SJCRH30 (cell line): ENCODE data around the gene APBA3. TPM values are rescaled to one million over a fixed set of nuclear protein-coding genes. Genes with fewer than 3 reads are reported as not detected.

Experiments
- DNase-seq, 2 experiments: peaks; one replicate each; pipeline ENCODE4 v3.0.0-alpha.2; 2015 to 2020
- H3K27ac ChIP-seq: fragments of 250-450 bp; sonication (Bioruptor Pico); 2 replicates; pipeline ENCODE4 v1.5.1; 2020; ENCODE audit warnings: mild to moderate bottlenecking, moderate library complexity
- H3K27me3 ChIP-seq: fragments of 250-450 bp; sonication (Bioruptor Pico); 2 replicates; pipeline ENCODE4 v1.5.1; 2020; ENCODE audit warnings: mild to moderate bottlenecking, moderate library complexity
- H3K36me3 ChIP-seq: fragments of 250-450 bp; sonication (Bioruptor Pico); 2 replicates; pipeline ENCODE4 v1.5.1; 2020; ENCODE audit warnings: mild to moderate bottlenecking, moderate library complexity
- H3K4me1 ChIP-seq: fragments of 250-450 bp; sonication (Bioruptor Pico); 2 replicates; pipeline ENCODE4 v1.5.1; 2020; ENCODE audit warnings: mild to moderate bottlenecking, moderate library complexity
- H3K4me3 ChIP-seq: fragments of 250-450 bp; sonication (Bioruptor Pico); 2 replicates; pipeline ENCODE4 v1.5.1; 2020; ENCODE audit warnings: mild to moderate bottlenecking, moderate library complexity
- H3K9me3 ChIP-seq: fragments of 250-450 bp; sonication (Bioruptor Pico); replicated peaks from 2 replicates; pipeline ENCODE4 v1.5.1; 2020; ENCODE audit warnings: mild to moderate bottlenecking, moderate library complexity
- total RNA-seq: library from RNA; depleted of rRNA; stranded (reverse); fragments of >200 nt; shearing (Covaris generic); gene quantifications from 2 replicates; pipeline ENCODE4 v1.2.3, GENCODE V29; 2014

The APBA3 gene
- total RNA-seq, 1 experiment from 2014 or later = 15.0 TPM

GRCh38 chr19:3781603-3782002, 20.1 kb upstream of the APBA3 start:
- H3K4me3 ChIP-seq = no peak overlapping the region
- no peaks in the 10 kb centered on the region for H3K4me1 ChIP-seq
- no peaks in the 10 kb centered on the region for H3K36me3 ChIP-seq
- H3K9me3 ChIP-seq = no peaks in the 10 kb centered on the region; the same call in 1 of the 2 replicates
- no peaks in the 10 kb centered on the region for H3K27me3 ChIP-seq
- no peak for DNase-seq
- H3K27ac ChIP-seq = no peak overlapping the region

GRCh38 chr19:3780786-3781304, 19.4 kb upstream of the APBA3 start:
- no peaks in the 10 kb centered on the region for H3K27me3 ChIP-seq
- no peaks in the 10 kb centered on the region for H3K36me3 ChIP-seq
- H3K9me3 ChIP-seq = no peaks in the 10 kb centered on the region; the same call in 1 of the 2 replicates
- no peak for DNase-seq
- H3K4me3 ChIP-seq = no peak overlapping the region
- no peaks in the 10 kb centered on the region for H3K4me1 ChIP-seq
- no peak overlapping the region for H3K27ac ChIP-seq

- no peaks in the 10 kb centered on the region; the same call in 1 of the 2 replicates for H3K9me3 ChIP-seq
- H3K4me1 ChIP-seq = no peaks in the 10 kb centered on the region
- H3K27ac ChIP-seq = no peak overlapping the region
- DNase-seq = no peak
- no peaks in the 10 kb centered on the region for H3K36me3 ChIP-seq
- no peak overlapping the region for H3K4me3 ChIP-seq
- peaks cover 6% of the 10 kb centered on the region; the same call in 1 of the 2 replicates for H3K27me3 ChIP-seq
Measured at GRCh38 chr19:3778899-3779723, 17.6 kb upstream of the APBA3 start.

- Histone ChIP-seq H3K4me1 (no peaks in the 10 kb centered on the region), H3K27ac (no peak overlapping the region), H3K36me3 (no peaks in the 10 kb centered on the region)
Measured at GRCh38 chr19:3778104-3778867, 16.8 kb upstream of the APBA3 start.

GRCh38 chr19:3776479-3777040, 15.1 kb upstream of the APBA3 start:
- no peak overlapping the region for H3K27ac ChIP-seq
- DNase-seq = no peak
- peaks cover 12% of the 10 kb centered on the region; the same call in 1 of the 2 replicates for H3K27me3 ChIP-seq
- H3K4me3 ChIP-seq = no peak overlapping the region
- no peaks in the 10 kb centered on the region for H3K36me3 ChIP-seq
- no peaks in the 10 kb centered on the region for H3K4me1 ChIP-seq
- H3K9me3 ChIP-seq = no peaks in the 10 kb centered on the region; the same call in 1 of the 2 replicates

More at GRCh38 chr19:3778104-3778867, 16.8 kb upstream of the APBA3 start:
- Histone ChIP-seq H3K27me3 (peaks cover 6% of the 10 kb centered on the region; the same call in 1 of the 2 replicates), H3K4me3 (no peak overlapping the region), H3K9me3 (no peaks in the 10 kb centered on the region; the same call in 1 of the 2 replicates)
- DNase-seq = no peak

- no peaks in the 10 kb centered on the region for H3K36me3 ChIP-seq
- DNase-seq = no peak
- H3K27ac ChIP-seq = no peak overlapping the region
- no peaks in the 10 kb centered on the region for H3K4me1 ChIP-seq
- H3K4me3 ChIP-seq = no peak overlapping the region
- peaks cover 12% of the 10 kb centered on the region; the same call in 1 of the 2 replicates for H3K27me3 ChIP-seq
- no peaks in the 10 kb centered on the region for H3K9me3 ChIP-seq
Measured at GRCh38 chr19:3775831-3776230, 14.3 kb upstream of the APBA3 start.

- Histone ChIP-seq H3K4me1 (no peaks in the 10 kb centered on the region), H3K9me3 (no peaks in the 10 kb centered on the region), H3K4me3 (no peak overlapping the region), H3K27ac (no peak overlapping the region), H3K36me3 (no peaks in the 10 kb centered on the region), H3K27me3 (peaks cover 12% of the 10 kb centered on the region; the same call in 1 of the 2 replicates)
- no peak for DNase-seq
Measured at GRCh38 chr19:3775374-3775711, 13.9 kb upstream of the APBA3 start.

- no peak overlapping the region for H3K4me3 ChIP-seq
- H3K27me3 ChIP-seq = peaks cover 12% of the 10 kb centered on the region; the same call in 1 of the 2 replicates
- H3K27ac ChIP-seq = no peak overlapping the region
- H3K36me3 ChIP-seq = no peaks in the 10 kb centered on the region
- no peaks in the 10 kb centered on the region for H3K4me1 ChIP-seq
- H3K9me3 ChIP-seq = no peaks in the 10 kb centered on the region
- DNase-seq = no peak
Measured at GRCh38 chr19:3774621-3775373, 13.3 kb upstream of the APBA3 start.

GRCh38 chr19:3773814-3774515, 12.5 kb upstream of the APBA3 start:
- no peaks in the 10 kb centered on the region for H3K36me3 ChIP-seq

GRCh38 chr19:3771906-3772455, 10.5 kb upstream of the APBA3 start, which contains the start of gene RAX2:
TSS of gene RAX2 (minus strand) at chr19:3772228. CDS start at chr19:3771742, 486 bp downstream.
- H3K4me3 ChIP-seq = no peak within 1 kb of the TSS
- no peaks in the 10 kb centered on the region for H3K36me3 ChIP-seq
- no peak for DNase-seq
- no peaks in the 10 kb centered on the region for H3K9me3 ChIP-seq
- no peak within 1 kb of the TSS for H3K27ac ChIP-seq
- H3K4me1 ChIP-seq = no peaks in the 10 kb centered on the region
- peaks cover 12% of the 10 kb centered on the region; the same call in 1 of the 2 replicates for H3K27me3 ChIP-seq

More at GRCh38 chr19:3773814-3774515, 12.5 kb upstream of the APBA3 start:
- Histone ChIP-seq H3K4me1 (no peaks in the 10 kb centered on the region), H3K27me3 (peaks cover 12% of the 10 kb centered on the region; the same call in 1 of the 2 replicates), H3K9me3 (no peaks in the 10 kb centered on the region), H3K27ac (no peak overlapping the region), H3K4me3 (no peak overlapping the region)
- DNase-seq = no peak

- no peak for DNase-seq
- H3K27ac ChIP-seq = no peak overlapping the region
Measured at GRCh38 chr19:3771000-3771905, 9.8 kb upstream of the APBA3 start.

GRCh38 chr19:3770136-3770999, 8.9 kb upstream of the APBA3 start:
- no peaks in the 10 kb centered on the region for H3K9me3 ChIP-seq
- H3K4me3 ChIP-seq = no peak overlapping the region
- no peaks in the 10 kb centered on the region for H3K4me1 ChIP-seq
- DNase-seq = no peak
- no peak overlapping the region for H3K27ac ChIP-seq
- H3K27me3 ChIP-seq = peaks cover 12% of the 10 kb centered on the region; the same call in 1 of the 2 replicates
- H3K36me3 ChIP-seq = peaks cover 3% of the 10 kb centered on the region; the same call in 1 of the 2 replicates

More at GRCh38 chr19:3771000-3771905, 9.8 kb upstream of the APBA3 start:
- no peaks in the 10 kb centered on the region for H3K4me1 ChIP-seq
- H3K36me3 ChIP-seq = peaks cover 1% of the 10 kb centered on the region; the same call in 1 of the 2 replicates
- H3K4me3 ChIP-seq = no peak overlapping the region
- no peaks in the 10 kb centered on the region for H3K9me3 ChIP-seq
- H3K27me3 ChIP-seq = peaks cover 12% of the 10 kb centered on the region; the same call in 1 of the 2 replicates
